ENCODE data around the gene RAC2. TPM values are rescaled to one million over a fixed set of nuclear protein-coding genes. Genes with fewer than 3 reads are reported as not detected.

Gene RAC2
- total RNA-seq, 4 donors from 2014 or later: 1.9 to 3.7 (median 3.5) TPM; not detected in 1

DNA sequence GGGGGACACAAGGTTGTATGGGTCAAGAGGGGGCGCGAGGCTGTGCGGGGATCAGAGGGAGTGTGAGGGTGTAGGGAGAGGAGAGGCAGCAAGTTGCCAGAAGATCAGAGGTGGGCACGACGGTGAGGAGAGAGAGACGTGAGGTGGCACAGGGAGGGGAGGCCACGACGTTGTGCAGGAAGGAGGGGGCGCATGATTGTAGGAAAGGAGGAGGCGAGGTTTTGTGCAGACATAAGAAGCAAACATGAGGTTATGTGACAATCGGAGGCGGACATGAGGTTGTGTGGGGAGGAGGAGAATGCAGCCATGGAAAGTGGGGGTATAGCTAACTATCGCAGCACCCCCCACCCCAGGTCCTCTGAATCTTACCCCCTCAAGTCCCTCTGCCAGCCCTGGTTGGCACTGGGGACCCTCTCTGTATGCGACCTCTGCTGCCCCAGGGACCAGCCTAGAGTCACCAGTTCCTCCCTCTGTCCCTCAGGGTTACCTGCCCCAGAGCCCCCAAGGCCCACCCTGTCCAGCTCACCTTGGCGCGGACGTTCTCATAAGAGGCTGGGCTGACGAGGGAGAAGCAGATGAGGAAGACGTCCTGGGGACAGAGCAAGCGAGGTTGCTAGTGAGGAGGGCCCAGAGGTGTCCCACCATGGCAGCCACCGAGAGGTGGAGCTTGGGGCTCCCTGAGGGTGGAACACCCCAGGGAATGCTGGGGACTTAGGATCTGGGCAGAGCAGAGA is 12.5 kb downstream of the RAC2 start:
- TF ChIP-seq CTCF (IDR thresholded peaks at IDR 0.05 in 4 of 5, conservative IDR thresholded peaks at IDR 0.05 in 1 of 5) (no peak), POLR2A (IDR thresholded peaks at IDR 0.05) (no peak)
- DNase-seq: no peak

GRCh38 chr22:37230673-37231405 is 13.2 kb downstream of the RAC2 start:
- DNase-seq: no peak
- H3K9me3 ChIP-seq: no peaks in the 10 kb centered on the region
- peaks cover 20 to 47% (median 20%) of the 10 kb centered on the region in 3 donors for H3K27me3 ChIP-seq
- ATAC-seq: no peak
- no peak overlapping the region for H3K4me3 ChIP-seq
- H3K4me1 ChIP-seq: no peaks in the 10 kb centered on the region
- intact Hi-C loops (cut with DNase I; ENCODE audit: low total_unique reads): no loop called here
- H3K27ac ChIP-seq: no peak overlapping the region
- H3K36me3 ChIP-seq: no peaks in the 10 kb centered on the region
- no peak for TF ChIP-seq POLR2A (IDR thresholded peaks at IDR 0.05)
- TF ChIP-seq CTCF (IDR thresholded peaks at IDR 0.05 in 4 of 5, conservative IDR thresholded peaks at IDR 0.05 in 1 of 5): no peak
- in situ Hi-C loops (cut with MboI; ENCODE audit: low sequenced_read_pairs in 4 of 4): no loop called here

More for the DNA sequence above, 12.5 kb downstream of the RAC2 start:
- Histone ChIP-seq H3K9me3 (no peaks in the 10 kb centered on the region), H3K36me3 (no peaks in the 10 kb centered on the region), H3K4me1 (no peaks in the 10 kb centered on the region), H3K4me3 (no peak overlapping the region), H3K27me3 (peaks cover 20 to 55% (median 28%) of the 10 kb centered on the region in 3 donors), H3K27ac (no peak overlapping the region)
- in situ Hi-C loops (cut with MboI; ENCODE audit: low sequenced_read_pairs in 4 of 4): no loop called here
- intact Hi-C loops (cut with DNase I; ENCODE audit: low total_unique reads): no loop called here
- no peak for ATAC-seq

DNA sequence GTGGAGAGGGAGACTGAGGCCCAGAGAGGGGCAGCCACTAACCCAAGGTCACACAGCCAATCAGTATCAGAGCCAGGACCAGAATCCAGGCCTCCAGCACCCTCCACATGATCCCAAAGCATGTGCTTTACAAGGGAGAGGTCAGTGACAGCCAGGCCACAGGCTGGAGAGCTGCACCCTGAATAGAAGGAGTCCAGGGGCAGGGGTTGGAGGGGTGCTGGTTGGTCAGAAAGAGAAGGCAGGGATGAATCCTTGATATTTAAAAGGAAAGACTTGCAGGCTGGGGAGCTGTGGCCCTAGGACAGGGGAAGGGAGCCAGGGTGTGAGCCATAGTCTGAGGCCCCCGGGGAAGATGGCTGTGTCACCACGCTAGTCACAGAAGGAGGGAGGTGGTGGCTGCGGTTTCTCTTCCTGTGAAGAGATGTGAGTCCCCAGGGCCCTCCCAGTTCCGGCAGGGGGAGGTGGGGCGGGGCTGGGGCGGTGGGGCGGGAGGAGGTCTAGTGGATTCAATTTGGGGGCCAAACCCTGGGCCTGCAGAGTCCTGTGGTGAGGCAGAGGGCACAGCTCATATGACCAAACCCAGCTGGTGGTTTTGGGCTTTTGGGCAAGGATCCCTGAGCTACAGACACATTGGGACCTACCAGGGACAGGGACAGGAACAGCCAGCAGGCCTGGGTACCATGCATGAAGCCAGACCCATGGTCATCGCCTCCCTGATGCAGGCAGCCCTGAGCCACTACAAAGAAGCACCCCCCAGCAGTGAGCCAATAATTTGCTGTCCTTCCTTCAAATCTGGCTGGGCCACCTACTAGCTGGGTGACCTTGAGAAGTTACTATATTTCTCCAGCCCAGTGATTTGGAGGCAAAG is 14.0 kb downstream of the RAC2 start:
- no peaks in the 10 kb centered on the region for H3K36me3 ChIP-seq
- no peak for ATAC-seq
- intact Hi-C loops (cut with DNase I; ENCODE audit: low total_unique reads) (no loop called here), in situ Hi-C loops (cut with MboI; ENCODE audit: low sequenced_read_pairs in 4 of 4) (no loop called here)
- H3K4me1 ChIP-seq: no peaks in the 10 kb centered on the region
- H3K4me3 ChIP-seq: no peak overlapping the region
- peak; percentile 24 to 29 for DNase-seq
- H3K27ac ChIP-seq: no peak overlapping the region
- H3K27me3 ChIP-seq: peaks cover 12 to 39% (median 13%) of the 10 kb centered on the region in 3 donors
- H3K9me3 ChIP-seq: no peaks in the 10 kb centered on the region
- TF ChIP-seq CTCF (IDR thresholded peaks at IDR 0.05 in 4 of 5, conservative IDR thresholded peaks at IDR 0.05 in 1 of 5) (no peak), POLR2A (IDR thresholded peaks at IDR 0.05) (no peak)

DNA sequence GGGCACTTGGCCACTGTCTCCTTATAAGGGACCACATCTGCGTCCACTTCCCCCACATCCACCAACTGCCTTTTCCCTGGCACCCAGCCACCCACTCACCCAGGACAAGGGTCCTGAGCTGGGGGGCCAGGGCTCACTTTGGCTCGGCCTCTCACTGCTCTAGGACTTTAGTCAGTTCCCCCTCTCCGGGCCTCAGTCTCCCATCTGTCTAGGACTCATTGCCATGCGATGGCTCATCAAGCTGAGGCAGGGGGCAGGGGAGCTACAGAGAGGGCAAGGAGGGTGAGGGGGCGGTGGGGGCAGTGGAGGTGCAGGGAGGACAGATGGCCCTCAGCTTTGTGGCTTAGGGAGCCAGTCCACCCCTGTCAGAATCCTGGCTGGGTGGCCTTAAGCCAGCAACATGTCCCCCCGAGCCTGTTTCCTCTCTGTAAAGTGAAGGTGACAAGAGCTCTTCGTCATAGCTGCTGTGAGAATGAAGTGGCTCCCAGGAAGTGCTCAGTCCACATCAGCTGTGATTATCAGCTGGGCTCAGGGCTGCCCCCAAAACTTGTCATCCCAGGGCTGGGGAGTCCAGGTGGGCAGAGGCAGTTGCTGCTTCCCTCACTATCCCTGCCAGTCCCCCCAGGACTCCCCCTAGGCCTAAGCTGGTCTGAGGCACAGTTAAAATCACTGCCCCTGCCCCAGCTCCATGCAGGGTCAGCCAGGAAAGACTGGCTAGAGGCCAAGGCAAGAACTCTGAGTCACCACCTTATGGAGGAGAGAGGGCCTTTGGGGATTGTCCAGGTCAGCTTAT is 14.9 kb downstream of the RAC2 start:
- TF ChIP-seq POLR2A (IDR thresholded peaks at IDR 0.05): no peak
- no peak for TF ChIP-seq CTCF (IDR thresholded peaks at IDR 0.05 in 4 of 5, conservative IDR thresholded peaks at IDR 0.05 in 1 of 5)
- Histone ChIP-seq H3K4me1 (no peaks in the 10 kb centered on the region), H3K9me3 (no peaks in the 10 kb centered on the region), H3K36me3 (no peaks in the 10 kb centered on the region), H3K4me3 (no peak overlapping the region), H3K27ac (no peak overlapping the region), H3K27me3 (peaks cover 5 to 31% (median 5%) of the 10 kb centered on the region in 3 donors)
- ATAC-seq: no peak
- intact Hi-C loops (cut with DNase I; ENCODE audit: low total_unique reads) (no loop called here), in situ Hi-C loops (cut with MboI; ENCODE audit: low sequenced_read_pairs in 4 of 4) (no loop called here)
- DNase-seq: no peak

Measured in gastrocnemius medialis (tissue), 4 donors.